GM19463 (cell line): ENCODE measurements around the gene RRBP1.

Source experiments
- ATAC-seq: cut with Tn5 transposase; IDR thresholded peaks from one replicate; pipeline ENCODE4 v1.9.1; 2021; ENCODE audit warnings: mild to moderate bottlenecking, moderate library complexity; ENCODE audit not compliant: unreplicated experiment

The RRBP1 gene

DNA sequence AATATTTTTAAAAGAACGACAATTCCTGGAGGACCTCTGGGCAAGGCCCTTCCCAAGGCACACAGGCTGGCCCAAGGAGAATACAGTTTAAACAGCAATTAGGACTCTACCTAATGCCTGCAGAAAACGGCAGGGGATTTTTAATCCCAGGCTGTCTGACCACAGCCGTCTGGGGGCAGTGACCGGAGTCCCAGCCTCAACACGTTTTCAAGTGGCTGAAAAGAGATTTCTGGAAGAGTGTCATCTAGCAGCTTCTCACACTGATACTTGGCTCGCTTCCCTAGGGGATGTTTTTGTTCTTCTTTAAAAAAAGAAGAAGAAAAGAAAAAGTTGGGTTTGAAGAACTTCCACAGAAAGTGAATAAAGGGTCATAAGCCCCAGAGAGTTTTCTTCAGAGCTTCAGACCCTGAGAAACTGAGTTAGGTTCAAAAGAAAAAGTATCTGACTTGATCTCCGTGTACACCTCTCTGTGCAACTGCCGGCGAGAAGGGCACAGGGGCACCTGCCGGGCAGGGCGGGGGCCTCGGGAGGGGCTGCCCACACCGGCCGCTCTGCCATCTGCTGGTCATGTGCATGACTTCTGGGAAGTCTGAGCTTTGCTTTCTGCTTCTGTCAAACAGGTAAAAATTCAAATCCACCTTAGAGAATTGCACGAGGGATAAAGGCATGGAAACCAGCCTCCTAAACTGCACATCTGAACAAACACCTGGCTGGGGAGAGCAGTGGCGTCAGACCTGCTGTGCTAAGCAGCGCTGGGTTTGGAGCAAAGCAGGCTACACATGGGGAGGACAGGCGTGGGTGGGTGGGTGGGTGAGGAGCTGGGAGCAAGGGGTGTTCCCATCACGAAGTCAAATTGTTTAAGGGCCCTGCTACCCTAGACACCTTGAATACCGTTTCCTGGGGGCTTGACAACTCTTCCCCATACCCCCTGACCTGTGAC is 33.0 kb downstream of the RRBP1 start:
- no peak for ATAC-seq

DNA sequence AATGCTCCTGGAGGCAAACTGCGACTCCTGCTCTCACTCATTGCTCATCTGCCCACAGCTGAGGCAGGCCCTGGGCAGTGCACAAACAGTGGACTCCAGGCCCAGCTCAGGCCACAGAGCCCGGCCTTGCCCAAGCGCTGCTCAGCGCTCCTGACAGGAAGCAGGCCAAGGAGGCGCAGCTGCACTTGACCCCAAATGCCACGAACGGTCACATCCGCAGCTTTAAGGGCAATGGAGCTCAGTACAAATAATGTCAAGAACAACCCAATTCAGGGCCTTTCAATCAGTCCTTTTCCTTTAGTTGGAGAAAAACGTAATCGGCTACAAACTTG is 33.8 kb downstream of the RRBP1 start:
- ATAC-seq, result no peak

DNA sequence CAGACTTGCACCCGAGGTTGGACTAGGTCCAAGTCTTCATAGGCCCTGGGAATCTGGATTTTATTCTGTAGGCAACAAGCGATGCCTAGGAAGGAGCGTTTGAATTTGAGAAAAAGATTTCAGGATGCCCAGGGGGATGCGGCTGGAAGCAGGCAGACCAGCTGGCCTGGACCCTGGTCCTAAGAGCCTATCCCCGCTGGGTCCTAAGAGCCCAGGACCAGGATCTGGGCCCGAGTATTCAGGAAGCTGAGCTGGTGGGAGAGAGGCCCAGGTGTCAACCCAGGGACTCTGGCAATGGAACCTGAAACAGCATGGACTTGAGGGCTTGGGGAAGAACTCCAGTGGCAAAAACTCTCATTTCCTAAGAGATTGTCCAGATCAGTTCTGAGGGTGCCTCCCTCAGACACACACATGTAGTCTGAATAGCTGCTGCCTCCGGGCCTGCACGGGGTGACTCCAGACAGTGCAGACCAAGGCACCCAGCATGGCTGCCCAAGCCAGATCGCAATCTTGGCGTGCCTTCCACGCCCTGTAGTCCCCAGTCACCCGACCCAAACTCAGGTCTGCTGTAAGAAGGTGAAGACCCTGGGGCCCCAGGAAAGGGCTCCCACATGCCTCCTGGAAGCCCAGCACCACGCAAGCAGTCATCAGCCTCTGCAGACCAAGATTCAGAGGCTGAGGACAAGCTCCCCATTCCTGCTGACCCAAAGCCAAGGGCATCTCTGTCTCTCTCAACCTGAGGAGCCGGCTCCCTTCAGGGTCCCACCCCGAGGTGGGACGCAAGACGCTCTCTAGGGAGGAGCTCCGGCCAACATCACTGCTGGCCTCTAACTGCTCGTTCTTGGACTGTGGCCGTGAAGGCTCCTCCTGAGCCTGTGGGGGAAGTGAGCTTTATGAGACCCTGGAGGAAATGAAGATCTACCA is 34.4 kb downstream of the RRBP1 start:
- no peak for ATAC-seq

DNA sequence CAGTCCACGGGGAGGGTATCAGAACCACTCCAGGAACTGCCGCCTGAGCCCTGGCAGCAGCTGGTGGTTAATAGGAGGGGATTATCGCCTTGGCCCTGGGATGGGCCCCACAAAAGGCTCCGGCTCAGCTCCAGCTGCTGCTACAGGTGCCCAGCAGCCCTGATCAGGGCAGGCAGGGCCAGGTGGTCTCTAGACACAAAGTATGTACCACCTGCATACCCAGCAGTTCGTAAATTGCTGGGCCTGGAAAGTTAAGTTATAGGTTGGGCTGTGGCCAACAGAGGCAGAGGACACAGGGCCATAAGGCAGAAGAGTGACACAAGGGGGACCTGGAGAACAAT is 35.1 kb downstream of the RRBP1 start:
- no peak for ATAC-seq

DNA sequence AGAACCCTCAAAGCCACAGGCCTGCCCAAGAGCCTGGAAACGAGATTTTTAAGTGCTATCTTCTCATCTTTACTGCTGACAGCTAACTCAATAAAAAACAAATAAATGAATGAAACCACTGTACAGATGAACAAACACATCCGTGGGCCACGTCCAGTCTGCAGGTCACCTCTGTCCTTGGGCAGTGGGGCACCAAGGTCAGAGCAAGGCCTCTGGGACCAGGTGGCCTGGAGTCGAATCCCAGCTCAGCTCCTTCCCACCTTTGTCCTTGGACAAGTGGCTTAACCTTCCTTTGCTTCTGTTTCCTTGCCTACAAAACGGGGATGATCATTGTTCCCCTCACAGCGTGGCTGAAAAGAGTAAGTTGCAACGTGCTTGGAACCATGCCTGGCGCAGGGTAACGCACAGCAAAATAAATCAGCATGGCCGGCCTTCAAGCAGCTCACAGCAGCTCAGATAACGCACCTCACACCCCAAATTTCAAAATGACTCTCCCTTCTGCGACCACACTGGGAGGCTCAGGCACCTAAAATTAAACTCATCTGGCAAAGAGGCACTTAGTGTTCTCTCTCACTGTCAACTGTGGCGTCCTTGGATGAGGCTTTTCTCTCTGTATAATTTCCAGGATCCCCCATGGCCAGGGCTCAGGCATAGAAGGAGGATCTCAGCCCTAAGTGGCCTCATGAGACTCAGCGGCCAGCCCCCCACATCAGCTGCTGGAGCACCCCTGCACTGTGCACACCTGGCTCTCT is 35.7 kb downstream of the RRBP1 start:
- ATAC-seq, result no peak

DNA sequence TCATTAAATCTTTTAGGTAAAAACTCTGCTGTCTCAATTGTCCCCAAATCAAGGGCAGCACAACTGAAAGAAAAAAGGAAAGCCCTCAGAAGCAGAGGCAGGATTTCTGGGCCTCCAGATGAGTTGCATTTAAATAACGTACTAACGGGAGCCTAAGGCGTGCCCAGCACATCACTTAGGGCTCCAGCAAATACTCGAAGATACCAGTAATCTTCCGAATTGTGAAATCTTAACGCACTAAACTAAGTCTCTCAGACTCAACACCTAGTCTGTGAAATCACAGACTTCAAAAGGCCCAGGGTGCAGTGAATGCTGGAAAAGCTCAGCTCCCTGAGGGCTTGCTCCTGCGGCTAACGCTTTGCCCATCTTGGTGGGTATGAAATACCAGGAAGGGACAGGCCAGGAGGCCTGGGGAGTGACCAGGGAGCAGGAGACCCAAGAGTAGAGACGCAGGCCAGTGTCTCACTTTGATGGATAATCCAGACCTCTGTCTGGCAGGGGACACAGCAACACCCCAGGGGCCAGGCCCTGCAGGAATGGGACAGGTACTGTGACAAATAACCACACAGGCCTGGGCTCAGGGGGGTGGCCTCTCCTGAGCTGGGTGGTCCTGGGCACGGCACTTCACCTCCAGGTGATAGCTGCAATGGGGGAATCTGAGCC is 36.4 kb downstream of the RRBP1 start:
- ATAC-seq, result no peak

DNA sequence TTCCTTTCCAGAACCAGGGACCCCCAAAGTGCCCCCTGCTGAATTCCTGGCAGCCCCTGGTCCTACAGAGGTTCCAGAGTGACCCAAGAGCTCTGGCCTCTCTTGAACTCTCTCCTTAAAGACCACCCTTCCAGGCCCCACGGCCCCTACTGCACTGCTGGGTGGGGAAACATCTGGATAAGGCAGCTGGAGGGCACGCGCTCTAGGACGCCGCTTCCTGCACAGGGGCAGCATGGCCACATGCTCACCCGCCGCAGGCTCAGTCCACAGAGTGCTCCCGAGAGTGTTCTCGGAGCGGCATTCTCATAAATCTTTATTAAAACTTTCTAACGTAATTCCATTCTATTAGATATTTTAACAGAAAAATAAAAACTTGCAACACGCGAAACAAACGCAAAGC is 37.0 kb downstream of the RRBP1 start:
- no peak for ATAC-seq

DNA sequence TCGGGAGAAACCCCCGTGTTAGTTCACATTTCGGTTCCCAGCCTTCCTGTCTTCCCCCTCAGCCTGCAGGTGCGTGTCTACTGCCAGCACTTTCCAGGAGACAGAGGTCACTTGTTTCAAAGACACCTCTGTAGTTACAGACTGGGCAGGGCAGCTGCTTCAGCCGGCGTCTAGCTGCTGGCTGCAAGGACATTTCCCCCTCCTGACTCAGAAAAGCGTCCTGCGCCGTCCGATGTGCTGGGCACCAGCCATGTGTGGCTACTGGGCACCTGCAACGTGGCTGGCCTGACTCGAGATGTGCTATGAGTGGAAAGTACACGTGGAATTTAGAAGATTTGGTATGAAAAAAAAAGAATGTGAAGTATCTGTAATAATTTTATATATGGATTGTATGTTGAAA is 37.6 kb downstream of the RRBP1 start:
- ATAC-seq, result no peak

DNA sequence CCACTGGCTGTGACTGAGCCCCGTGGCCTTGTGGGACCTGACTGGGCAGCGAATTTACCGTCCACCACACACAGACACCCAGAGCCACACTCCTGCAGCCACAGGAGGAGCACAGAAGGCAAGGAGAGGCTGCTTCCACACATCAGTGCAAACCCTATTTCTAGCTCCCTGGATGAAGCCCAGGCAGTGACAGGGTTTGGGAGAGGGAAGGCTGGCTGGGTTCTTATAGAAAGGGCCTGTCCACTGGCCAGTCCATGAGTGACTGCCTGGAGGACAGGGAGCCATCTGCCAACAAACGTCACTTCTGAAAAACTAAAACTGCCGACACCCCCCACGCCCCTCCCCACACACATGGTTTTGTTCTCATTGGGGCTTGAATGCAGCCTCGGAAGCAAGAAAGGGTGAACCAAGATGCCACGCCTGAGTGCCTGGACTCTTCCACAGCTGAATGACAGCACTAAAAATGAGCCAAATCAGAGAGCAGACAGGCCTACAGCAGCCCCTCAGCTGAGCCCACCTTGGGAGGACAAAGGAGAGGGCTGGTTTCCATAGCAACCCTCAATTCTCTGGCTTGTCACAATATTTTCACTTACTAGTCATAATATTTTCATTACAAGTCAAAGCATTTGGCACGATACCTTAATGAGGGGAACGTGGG is 38.4 kb downstream of the RRBP1 start:
- ATAC-seq, result no peak

DNA sequence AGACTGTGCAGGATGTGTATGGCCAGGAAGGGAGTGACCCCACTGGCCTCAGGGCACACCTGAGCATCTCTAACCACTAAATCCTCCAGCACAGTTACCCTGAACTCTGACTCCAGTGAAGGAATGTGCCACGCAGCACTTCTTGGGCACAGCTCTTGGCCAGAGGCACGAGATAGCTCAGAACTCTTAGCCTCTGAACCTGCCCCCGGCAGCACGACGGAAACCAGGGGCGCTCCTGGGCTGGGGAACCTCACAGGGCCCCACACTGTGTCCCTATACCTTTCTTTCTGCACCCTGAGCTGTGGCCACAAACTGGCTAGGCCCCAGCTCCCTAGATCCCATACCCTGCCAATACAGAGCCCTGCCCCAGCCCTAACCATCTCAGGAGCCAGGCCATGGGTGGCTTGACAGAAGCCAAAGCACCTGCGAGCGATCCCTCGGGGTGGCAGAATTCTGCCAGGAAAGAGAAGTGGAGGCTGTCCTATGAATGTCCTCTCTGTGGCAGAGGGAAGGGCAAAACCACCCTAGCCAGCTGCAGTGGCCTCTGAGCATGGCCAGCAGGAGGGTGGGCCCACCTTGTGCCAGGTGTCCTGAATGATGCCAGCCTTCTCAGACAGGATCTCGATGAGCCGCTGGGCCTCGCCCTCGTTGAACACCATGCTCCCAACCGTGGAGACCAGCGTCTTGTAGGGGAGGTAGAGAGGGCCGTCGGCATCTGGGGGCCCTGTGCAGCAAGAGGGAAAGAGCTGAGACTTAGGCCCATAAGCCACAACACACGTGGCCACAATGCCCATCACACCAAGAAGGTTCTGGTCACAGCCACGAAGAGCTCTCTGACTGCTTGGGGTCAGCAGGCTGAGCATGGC is 39.4 kb downstream of the RRBP1 start:
- ATAC-seq, result no peak

DNA sequence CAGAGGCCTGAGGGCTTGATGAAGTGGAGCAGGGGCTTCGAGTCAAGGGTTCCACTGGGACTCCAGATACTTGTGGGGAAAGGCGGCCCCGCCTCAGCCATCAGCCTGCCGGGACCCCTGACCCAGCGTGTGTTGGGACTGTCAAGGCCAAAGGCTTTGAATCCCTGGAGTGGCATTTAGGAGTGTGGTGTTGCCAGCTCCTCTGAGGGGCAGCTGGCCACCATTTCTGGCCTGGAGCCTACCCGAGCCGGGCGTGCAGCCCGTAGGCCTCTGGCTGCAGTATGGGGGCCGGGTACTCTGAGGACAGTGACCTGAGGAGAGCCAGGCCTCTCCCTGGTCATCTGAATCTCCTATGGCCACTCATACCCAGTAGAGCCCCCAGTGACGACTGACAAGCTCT is 40.0 kb downstream of the RRBP1 start:
- no peak for ATAC-seq

DNA sequence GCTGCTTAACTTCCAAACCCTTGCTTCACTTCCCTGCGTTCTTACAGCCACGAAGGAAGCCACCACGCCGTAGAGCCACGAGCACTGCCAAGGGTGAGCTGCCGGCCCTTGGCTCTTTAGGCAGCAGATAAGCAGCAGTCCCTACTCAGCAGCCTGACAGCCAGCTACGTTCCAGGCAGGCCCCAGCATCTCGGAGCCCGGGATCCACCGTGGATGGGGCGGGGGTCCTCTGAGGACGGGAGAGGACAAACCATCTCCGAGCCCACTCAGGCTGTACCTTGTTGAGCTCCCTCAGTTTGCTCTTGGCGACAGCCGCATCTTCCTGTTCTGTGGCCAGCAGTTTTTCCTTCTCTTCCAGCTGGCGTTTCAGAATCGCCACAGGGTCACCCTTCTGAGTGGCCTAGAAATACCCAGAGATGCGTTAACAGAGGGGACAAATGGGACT is 40.5 kb downstream of the RRBP1 start:
- no peak for ATAC-seq

DNA sequence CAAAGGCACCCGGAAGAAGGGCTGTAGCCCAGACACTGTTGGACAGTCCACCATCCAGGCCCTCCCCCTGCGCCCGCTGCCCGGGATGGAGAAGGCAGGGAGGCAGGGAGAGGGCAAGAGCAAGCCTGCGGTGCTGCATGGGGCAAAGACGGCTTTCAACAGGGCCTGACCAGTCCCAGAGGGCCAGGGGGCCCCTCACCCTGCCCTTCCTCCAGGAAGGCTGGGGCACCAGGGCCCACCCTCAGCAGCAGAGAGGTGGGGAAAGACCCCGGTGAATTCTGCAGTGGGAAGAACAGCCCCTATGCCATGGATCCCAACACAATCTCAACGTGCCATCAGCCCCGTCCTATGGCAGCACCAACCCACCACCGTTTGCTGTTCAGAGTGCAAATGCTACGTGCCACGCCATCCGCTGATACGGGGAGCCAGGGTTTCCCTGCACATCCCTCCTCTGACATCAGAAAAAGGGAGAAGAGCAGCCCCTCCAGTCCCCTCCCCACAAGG is 41.1 kb downstream of the RRBP1 start:
- ATAC-seq, result no peak

DNA sequence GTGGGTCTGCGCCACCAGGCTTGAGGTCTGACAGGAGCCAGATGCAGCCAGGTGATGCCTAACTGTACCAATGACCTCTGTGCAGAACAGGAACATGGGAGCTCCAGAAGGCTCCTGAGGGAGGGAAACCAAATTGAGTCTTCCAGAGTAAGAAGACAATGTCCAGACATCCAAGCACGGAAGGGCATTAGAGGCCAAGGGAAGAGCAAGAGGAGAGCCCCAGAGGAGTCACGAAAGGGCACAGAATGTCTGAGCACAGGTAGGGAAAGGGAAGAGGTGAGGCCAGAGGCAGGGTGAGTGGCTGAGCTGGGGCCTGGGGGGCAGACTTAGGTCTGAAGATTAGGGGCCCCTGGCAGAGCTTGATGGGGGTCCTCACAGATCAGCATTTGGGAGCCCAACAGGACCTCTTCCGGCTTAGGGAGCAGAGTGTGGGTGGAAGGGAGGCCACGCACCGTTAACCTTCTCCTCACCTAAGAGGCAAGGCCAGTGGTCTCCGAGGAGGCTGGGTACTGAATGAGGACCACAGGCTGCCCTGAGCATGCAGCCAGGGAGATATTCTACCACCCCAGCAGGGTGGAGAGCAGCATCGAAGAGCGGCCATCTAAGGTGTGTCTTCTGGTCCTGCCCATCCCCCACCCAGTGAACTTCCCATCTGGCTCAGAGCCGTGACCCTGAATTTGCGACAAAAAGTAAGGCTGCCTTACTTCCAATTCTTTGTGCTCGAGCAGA is 41.7 kb downstream of the RRBP1 start:
- ATAC-seq, result no peak

DNA sequence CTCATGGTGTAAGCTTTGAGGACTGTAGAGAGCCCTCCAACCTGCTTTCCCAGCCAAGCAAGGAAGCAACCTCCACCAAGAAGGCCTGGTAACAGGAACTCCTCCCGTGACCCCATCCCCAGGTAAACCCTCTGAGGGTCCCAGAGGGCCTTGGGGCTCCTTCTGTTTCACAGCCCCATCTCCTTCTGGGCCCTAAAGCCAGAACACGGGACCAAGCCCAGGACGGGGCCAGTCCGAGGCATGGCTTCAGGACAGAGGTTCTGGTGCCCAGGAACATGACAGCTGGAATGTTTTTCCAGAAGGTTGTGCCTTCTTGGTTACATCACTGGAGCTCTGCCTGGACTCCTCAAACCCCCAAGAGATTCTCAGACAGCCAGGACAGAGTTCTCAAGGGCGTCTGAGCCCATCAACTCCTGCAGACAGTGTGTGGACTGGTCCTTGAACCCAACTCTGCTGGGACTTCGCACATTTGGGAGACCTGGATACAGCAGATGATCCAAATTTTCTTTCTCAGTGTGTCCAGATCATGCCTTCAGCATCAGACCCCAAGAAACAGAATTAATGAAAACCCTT is 43.1 kb downstream of the RRBP1 start:
- no peak for ATAC-seq

DNA sequence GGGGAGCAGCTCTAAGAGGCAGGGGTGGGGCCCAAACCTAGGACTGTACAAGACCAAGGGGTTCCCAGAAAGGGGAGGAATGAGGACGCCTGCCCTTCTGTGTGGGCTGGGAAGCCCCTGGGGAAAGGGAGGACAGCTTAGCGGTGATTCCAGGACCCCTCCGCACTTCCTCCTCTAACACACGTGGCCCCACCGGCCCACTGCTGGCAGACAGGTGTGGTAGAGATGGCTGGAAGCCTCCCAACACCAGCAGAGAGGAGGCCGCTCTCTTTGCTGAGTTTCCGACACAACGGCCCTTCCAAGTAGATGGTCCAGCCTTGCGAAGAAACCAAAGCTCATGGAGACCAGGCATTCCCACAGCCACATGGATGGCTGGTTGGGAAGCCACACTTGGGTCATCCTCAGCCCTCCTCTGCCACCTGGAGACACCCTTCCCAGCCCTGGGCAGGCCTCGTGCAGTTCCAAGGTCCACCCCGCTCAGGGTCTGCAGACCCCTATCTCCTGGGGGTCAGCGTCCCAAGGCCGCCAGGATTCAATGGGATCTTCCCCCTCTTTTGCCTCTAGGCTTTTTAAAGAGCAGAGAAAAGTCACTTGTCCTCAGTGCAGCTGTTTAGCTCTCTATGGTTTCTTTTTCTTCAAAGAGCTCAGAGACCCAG is 43.9 kb downstream of the RRBP1 start:
- ATAC-seq, result no peak

DNA sequence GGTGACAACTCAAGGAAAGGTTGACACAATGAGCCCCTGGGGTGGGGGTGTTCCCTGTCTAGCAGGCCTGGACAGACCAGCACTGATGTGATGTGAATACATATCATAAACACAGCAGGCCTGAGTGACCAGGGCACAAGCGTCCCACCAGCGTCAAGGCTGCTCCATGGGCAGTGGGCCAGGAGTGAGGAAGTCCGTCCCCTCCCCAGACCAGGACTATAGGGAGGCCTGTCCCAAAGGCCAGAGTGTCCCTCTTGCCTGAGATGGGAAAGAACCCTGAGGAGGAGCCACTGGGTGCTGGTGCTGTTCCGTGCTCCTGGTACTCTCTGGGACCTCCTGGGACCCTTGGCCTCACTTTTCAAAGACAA is 44.6 kb downstream of the RRBP1 start:
- ATAC-seq, result no peak
